ENCODE results near the gene ECPAS.
"Not testable (repeated sequence)": the region's sequence is repeated elsewhere in the genome, so short reads cannot be mapped to it uniquely, and the experiment has no call there.

The ECPAS gene

DNA sequence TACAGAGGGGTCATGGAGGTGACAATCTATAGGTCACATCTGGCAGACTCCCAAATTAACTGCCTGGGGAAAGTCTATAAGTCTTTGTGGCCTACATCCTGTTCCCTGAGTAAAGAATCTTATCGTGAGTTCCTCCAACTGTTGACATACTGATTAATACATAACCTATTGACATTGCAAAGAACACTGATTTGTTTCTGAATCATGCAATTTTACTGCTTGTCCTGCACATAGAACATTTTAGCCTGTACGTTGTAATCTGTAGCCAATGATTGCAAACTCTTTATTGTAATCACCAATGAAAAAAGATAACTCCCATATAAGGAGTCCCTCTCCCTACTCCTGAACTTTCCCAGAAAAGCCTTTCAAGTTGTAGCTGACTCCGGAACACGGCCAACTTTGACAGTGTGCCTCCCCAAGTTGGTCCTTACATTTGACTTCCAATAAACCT, 135.3 kb downstream of the ECPAS start:
- ATAC-seq, result no peak

- not testable (repeated sequence) for ATAC-seq
Observed at GRCh38 chr9:111334318-111334863, 149.8 kb downstream of the ECPAS start.

DNA sequence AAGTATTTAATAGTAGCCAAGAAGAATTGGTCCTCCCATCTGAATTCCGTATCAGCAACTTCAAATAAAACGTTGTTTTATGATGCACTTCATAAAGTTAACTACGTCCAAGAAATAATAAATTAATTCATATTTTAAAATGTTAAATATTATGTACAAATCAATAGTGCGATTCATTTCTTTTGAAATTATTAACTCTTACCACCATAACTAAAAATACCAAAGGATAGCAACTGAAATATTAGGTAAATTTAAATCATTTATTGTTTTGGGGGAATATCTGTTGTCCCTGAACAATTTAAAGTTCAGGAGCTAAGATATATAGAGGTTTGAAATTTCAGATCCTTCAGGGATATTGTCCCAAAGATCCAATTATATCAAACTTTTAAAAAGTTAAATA, 154.1 kb downstream of the ECPAS start, which contains the start of gene OR2K2:
TSS of gene OR2K2 (minus strand) at position 101 of the 400 bp plus-strand sequence. CDS start 1,791 bp downstream, outside the sequence.
- ATAC-seq, result no peak

- no peak for ATAC-seq
Observed at GRCh38 chr9:111320631-111321030, 163.6 kb downstream of the ECPAS start.

DNA sequence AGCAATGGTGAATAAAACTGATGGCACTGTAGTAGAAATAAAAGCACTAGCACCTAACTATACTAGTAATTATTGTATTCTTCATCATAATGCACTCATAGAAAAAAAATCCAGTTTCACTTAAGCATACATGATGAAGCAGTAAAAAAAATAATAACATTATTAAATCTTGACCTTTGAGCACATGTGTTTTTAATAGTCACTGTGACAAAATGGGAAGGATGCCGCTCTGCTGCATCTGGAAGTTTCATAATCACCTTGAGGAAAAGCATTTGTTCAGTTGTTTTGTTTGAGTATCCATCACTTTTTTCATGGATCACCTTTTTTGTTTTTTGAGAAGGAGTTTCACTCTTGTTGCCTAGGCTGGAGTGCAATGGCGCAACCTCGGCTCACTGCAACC, 167.4 kb downstream of the ECPAS start:
- ATAC-seq, result no peak
